H1 (cell line): ENCODE results near the gene PLP2. TPM values are rescaled to one million over a fixed set of nuclear protein-coding genes. Genes with fewer than 3 reads are reported as not detected.

ENCODE experiments used
- CTCF ChIA-PET: fragments of 300-600 bp; sonication (Branson Sonifier 250); formaldehyde crosslinking; loops from one replicate; lab custom pipeline; 2021; ENCODE audit not compliant: partially characterized antibody; lab: Charles Lee
- POLR2A ChIA-PET: fragments of 300-600 bp; sonication (Branson Sonifier 250); formaldehyde crosslinking; loops from one replicate; lab custom pipeline; 2021; ENCODE audit warnings: inconsistent platforms; ENCODE audit not compliant: partially characterized antibody; lab: Charles Lee
- DNase-seq, 2 experiments: peaks; one replicate each; pipeline versions ENCODE4 v3.0.0 to v3.0.0-alpha.2; 2010 to 2022; ENCODE audit warnings: low spot score in 2 of 2, low read depth in 1 of 2, mixed read lengths in 1 of 2
- FAIRE-seq: peaks from 2 replicates; lab custom pipeline; 2011; peaks lifted over from hg19 to GRCh38; lab: Jason Lieb, UNC
- H2AFZ ChIP-seq: 2 replicates; pipeline ENCODE4 v1.8.1; 2012; ENCODE audit warnings: low read length, inconsistent platforms
- H2AK5ac ChIP-seq: 2 replicates; pipeline ENCODE4 v1.6.1; 2013; ENCODE audit warnings: low read depth, low read length
- H2BK120ac ChIP-seq: replicated peaks from 2 replicates; pipeline ENCODE3; 2013; ENCODE audit warnings: low read depth, low read length, inconsistent platforms
- H2BK12ac ChIP-seq: 2 replicates; pipeline ENCODE4 v1.6.1; 2013; ENCODE audit warnings: low read depth, low read length
- H2BK15ac ChIP-seq: 2 replicates; pipeline ENCODE4 v1.6.1; 2013; ENCODE audit warnings: low read length
- H2BK20ac ChIP-seq: 2 replicates; pipeline ENCODE4 v1.6.1; 2013; ENCODE audit warnings: low read length
- H2BK5ac ChIP-seq: 2 replicates; pipeline ENCODE4 v1.6.1; 2013; ENCODE audit warnings: low read depth, low read length
- H3K14ac ChIP-seq: 2 replicates; pipeline ENCODE4 v1.6.1; 2013; ENCODE audit warnings: inconsistent platforms; ENCODE audit not compliant: insufficient read length
- H3K18ac ChIP-seq: 2 replicates; pipeline ENCODE4 v1.6.1; 2013; ENCODE audit warnings: low read length; ENCODE audit errors: extremely low read depth
- H3K23ac ChIP-seq: 2 replicates; pipeline ENCODE4 v1.6.1; 2013; ENCODE audit warnings: inconsistent platforms; ENCODE audit not compliant: insufficient read length
- H3K23me2 ChIP-seq: 2 replicates; pipeline ENCODE4 v1.6.1; 2013; ENCODE audit warnings: low read depth, low read length
- H3K27ac ChIP-seq: 2 replicates; pipeline ENCODE4 v1.6.1; 2011; ENCODE audit warnings: low read depth, low read length, inconsistent platforms
- H3K27me3 ChIP-seq, 4 experiments: replicated peaks in 1 of 4; 1 replicate in 1 of 4; 2 replicates in 3 of 4; pipeline versions ENCODE4 v1.6.1 to v1.8.1; 2011 to 2013; ENCODE audit warnings: low read length in 3 of 4, mild to moderate bottlenecking in 3 of 4, inconsistent platforms in 2 of 4, mixed read lengths in 2 of 4, moderate library complexity in 1 of 4; ENCODE audit not compliant: control insufficient read depth in 3 of 4, insufficient read depth in 3 of 4; ENCODE audit errors: extremely low read depth in 1 of 4
- H3K36me3 ChIP-seq, 4 experiments: 2 replicates each; pipeline versions ENCODE4 v1.6.1 to v1.8.1; 2011 to 2013; ENCODE audit warnings: mild to moderate bottlenecking in 4 of 4, low read length in 3 of 4, moderate library complexity in 2 of 4, control low read depth in 1 of 4, inconsistent platforms in 1 of 4; ENCODE audit not compliant: insufficient read depth in 4 of 4, control insufficient read depth in 2 of 4
- H3K4ac ChIP-seq: replicated peaks from 2 replicates; pipeline ENCODE3; 2013; ENCODE audit warnings: low read length, low read depth, mixed read lengths, inconsistent platforms; ENCODE audit not compliant: insufficient read length
- H3K4me1 ChIP-seq, 4 experiments: replicated peaks in 1 of 4; 1 replicate in 1 of 4; 2 replicates in 3 of 4; pipeline versions ENCODE4 v1.6.1 to v1.8.1; 2011 to 2013; ENCODE audit warnings: low read length in 3 of 4, inconsistent platforms in 2 of 4, mixed read lengths in 1 of 4; ENCODE audit not compliant: insufficient read depth in 4 of 4, control insufficient read depth in 3 of 4
- H3K4me2 ChIP-seq, 2 experiments: 2 replicates each; pipeline versions ENCODE4 v1.6.1 to v1.8.1; 2011 to 2013; ENCODE audit warnings: low read depth in 2 of 2, low read length in 2 of 2, control low read depth in 1 of 2, inconsistent platforms in 1 of 2, mild to moderate bottlenecking in 1 of 2; ENCODE audit not compliant: insufficient read depth in 1 of 2
- H3K4me3 ChIP-seq, 4 experiments: fragments of 200-600, 300-600 bp in 1 of 4; sonication (generic), shearing (Covaris generic), sonication (Bioruptor Twin) in 1 of 4; 2 replicates each; pipeline versions ENCODE4 v1.5.1 to v1.8.1; 2011 to 2016; ENCODE audit warnings: low read length in 4 of 4, low read depth in 3 of 4, control low read depth in 2 of 4, inconsistent platforms in 2 of 4, mild to moderate bottlenecking in 2 of 4, mixed read lengths in 1 of 4, moderate library complexity in 1 of 4; ENCODE audit not compliant: insufficient read depth in 2 of 4; ENCODE audit errors: extremely low read depth in 1 of 4
- H3K56ac ChIP-seq: replicated peaks from 2 replicates; pipeline ENCODE3; 2013; ENCODE audit warnings: low read depth, mild to moderate bottlenecking, mixed read lengths, low read length, inconsistent platforms; ENCODE audit not compliant: insufficient read length
- H3K79me1 ChIP-seq: 2 replicates; pipeline ENCODE4 v1.6.1; 2013; ENCODE audit warnings: low read depth, low read length, control low read depth
- H3K79me2 ChIP-seq, 2 experiments: 2 replicates each; pipeline versions ENCODE4 v1.6.1 to v1.8.1; 2012 to 2013; ENCODE audit warnings: low read length in 2 of 2, mild to moderate bottlenecking in 2 of 2, inconsistent platforms in 1 of 2; ENCODE audit not compliant: insufficient read depth in 2 of 2, control insufficient read depth in 1 of 2
- H3K9ac ChIP-seq, 4 experiments: replicated peaks in 1 of 4; 1 replicate in 1 of 4; 2 replicates in 3 of 4; pipeline versions ENCODE4 v1.6.1 to v1.8.1; 2011 to 2013; ENCODE audit warnings: low read depth in 3 of 4, low read length in 3 of 4, control low read depth in 2 of 4, mild to moderate bottlenecking in 2 of 4, moderate library complexity in 2 of 4, inconsistent platforms in 1 of 4; ENCODE audit errors: extremely low read depth in 1 of 4
- H3K9me3 ChIP-seq, 2 experiments: 2 replicates each; pipeline versions ENCODE4 v1.6.1 to v1.8.1; 2012 to 2013; ENCODE audit warnings: mild to moderate bottlenecking in 2 of 2, moderate library complexity in 2 of 2, control low read depth in 1 of 2, inconsistent platforms in 1 of 2, low read depth in 1 of 2, low read length in 1 of 2, mixed read lengths in 1 of 2; ENCODE audit not compliant: insufficient read depth in 2 of 2
- H4K20me1 ChIP-seq, 2 experiments: replicated peaks in 1 of 2; 2 replicates each; pipeline versions ENCODE3 to v1.8.1; 2011 to 2013; ENCODE audit warnings: inconsistent platforms in 2 of 2, low read length in 2 of 2, mild to moderate bottlenecking in 1 of 2; ENCODE audit not compliant: insufficient read depth in 2 of 2, control insufficient read depth in 1 of 2
- H4K5ac ChIP-seq: 2 replicates; pipeline ENCODE4 v1.6.1; 2013; ENCODE audit warnings: low read length, low read depth, mixed read lengths, inconsistent platforms; ENCODE audit not compliant: insufficient read length
- H4K8ac ChIP-seq: 2 replicates; pipeline ENCODE4 v1.8.0; 2013; ENCODE audit warnings: mild to moderate bottlenecking, moderate library complexity, low read length, inconsistent platforms; ENCODE audit not compliant: insufficient read depth; ENCODE audit errors: extremely low read depth
- H4K91ac ChIP-seq: replicated peaks from 2 replicates; pipeline ENCODE3; 2013; ENCODE audit warnings: low read length, mixed read lengths, inconsistent platforms; ENCODE audit not compliant: insufficient read length
- CHD1 ChIP-seq: IDR thresholded peaks from 2 replicates; pipeline ENCODE4 v1.6.1; 2012; ENCODE audit warnings: low read depth, low read length, improper control_type of control experiment
- CHD2 ChIP-seq: IDR thresholded peaks from 2 replicates; pipeline ENCODE4 v1.6.1; 2012; ENCODE audit warnings: low read length, improper control_type of control experiment
- FOSL1 ChIP-seq: IDR thresholded peaks from 2 replicates; pipeline ENCODE4 v1.6.1; 2011; ENCODE audit warnings: mild to moderate bottlenecking, low read depth, low read length, moderate library complexity; ENCODE audit not compliant: insufficient read depth
- HDAC2 ChIP-seq, 2 experiments: fragments of 300-600 bp in 1 of 2; sonication (generic) in 1 of 2; IDR thresholded peaks; 2 replicates each; pipeline ENCODE4 v1.6.1; 2011 to 2012; ENCODE audit warnings: low read depth in 2 of 2, low read length in 2 of 2, mild to moderate bottlenecking in 2 of 2, moderate library complexity in 2 of 2, borderline replicate concordance in 1 of 2, inconsistent platforms in 1 of 2
- KDM4A ChIP-seq: IDR thresholded peaks from one replicate; pipeline ENCODE4 v1.7.1; 2012; ENCODE audit warnings: low read depth, mild to moderate bottlenecking, moderate library complexity, low read length, inconsistent platforms; ENCODE audit not compliant: severe bottlenecking
- WGBS, 2 experiments: shearing (Covaris generic) in 1 of 2; methylation state at CpG; one replicate each; pipeline versions ENCODE4 v1.1.6 to v1.1.7; 2013 to 2015; ENCODE audit warnings: low lambda C conversion rate in 2 of 2, mixed read lengths in 2 of 2, inconsistent platforms in 1 of 2, low coverage in 1 of 2, missing lambda C conversion rate in 1 of 2; ENCODE audit not compliant: insufficient replicate concordance in 2 of 2, insufficient coverage in 1 of 2, insufficient read length in 1 of 2; ENCODE audit errors: extremely low coverage in 1 of 2, missing lambda C conversion rate in 1 of 2; 5-methylcytosine and 5-hydroxymethylcytosine counted together
- polyA plus RNA-seq, 7 experiments: library from polyadenylated mRNA; depleted of rRNA in 3 of 7; stranded (reverse) in 5 of 7; unstranded in 2 of 7; fragments of >200 nt in 5 of 7; fragments of 200-250 nt in 2 of 7; gene quantifications; 1 replicate in 5 of 7; 2 replicates in 1 of 7; 4 replicates in 1 of 7; pipeline versions ENCODE4 v1.2.1 to v1.2.3, GENCODE V29; 2011 to 2013; ENCODE audit warnings: missing spikeins in 2 of 7, mixed read lengths in 2 of 7
- total RNA-seq: library from RNA; stranded (reverse); fragmentation: NEBNext Ultra II Directional; extraction: Animal tissue kit (Norgen Biotek cat#: 25700); gene quantifications from 2 replicates; pipeline ENCODE4 v1.2.1, GENCODE V29; 2021
- TF ChIP-seq, protein P1 (sequence below): IDR thresholded peaks from 2 replicates; pipeline ENCODE4 v1.6.1; 2012; ENCODE audit warnings: inconsistent platforms

The PLP2 gene
- total and polyA plus RNA-seq, 2 of the 8 experiments (the other 6 are each of a cell fraction or from before 2014, with no cell fraction given): 10.3 to 23.4 TPM

DNA sequence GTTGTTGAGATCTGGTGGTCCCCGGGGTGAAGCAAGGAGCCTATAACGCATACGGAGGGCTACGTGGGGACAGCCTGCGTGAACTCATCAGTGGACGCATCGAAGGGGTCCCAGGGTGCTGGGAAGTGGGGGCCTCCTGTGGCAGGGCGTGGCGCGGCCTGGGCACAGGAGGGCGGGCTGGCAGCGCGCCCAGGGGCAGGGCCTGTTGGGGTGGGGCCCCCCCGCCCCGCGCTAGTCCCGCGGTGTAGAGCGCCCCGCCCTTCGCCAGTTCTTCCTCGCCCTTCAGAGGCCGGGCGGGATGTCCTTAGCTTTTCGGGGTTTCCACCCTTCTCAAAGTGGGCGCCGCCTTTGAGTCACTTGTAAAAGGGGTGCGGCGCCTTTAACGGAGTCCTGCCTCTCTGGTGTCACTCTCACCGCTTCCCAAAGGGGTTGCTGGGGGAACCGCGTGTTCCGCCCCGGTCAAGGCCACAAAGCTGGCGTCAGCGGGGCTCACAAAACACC, 632 bp downstream of the PLP2 start:
- no peak for TF ChIP-seq FOSL1
- TF ChIP-seq HDAC2 (IDR thresholded peaks at IDR 0.05; ENCODE audit: borderline replicate concordance in 1 of 2, low read depth in 2 of 2, low read length in 2 of 2): no peak
- TF ChIP-seq, protein P1, sequence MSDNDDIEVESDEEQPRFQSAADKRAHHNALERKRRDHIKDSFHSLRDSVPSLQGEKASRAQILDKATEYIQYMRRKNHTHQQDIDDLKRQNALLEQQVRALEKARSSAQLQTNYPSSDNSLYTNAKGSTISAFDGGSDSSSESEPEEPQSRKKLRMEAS: no peak
- peak; percentile 14 for TF ChIP-seq KDM4A
- TF ChIP-seq CHD1: no peak
- no peak for TF ChIP-seq CHD2
- TF ChIP-seq, all 59 proteins: peak for 1
- peak overlapping the region; percentile 42 to 66 (median 46) for H3K4me3 ChIP-seq
- H3K4ac ChIP-seq: no peak overlapping the region
- no peak overlapping the region for H2AK5ac ChIP-seq
- H2BK5ac ChIP-seq: no peak overlapping the region
- ChIA-PET CTCF (interaction anchor here (2.2 kb wide), 1 partner anchor 8 kb away, joined by 7 read pairs; no protein-coding TSS in a partner anchor), POLR2A (interaction anchor here (0.5 to 0.9 kb wide), 3 partner anchors 10 to 15 kb away, joined by 3 to 4 read pairs (median 3); no protein-coding TSS in a partner anchor)
- H4K91ac ChIP-seq: no peak overlapping the region
- peak in 1 of 2 experiments; percentile 51 for DNase-seq
- no peak overlapping the region; the same call in 1 of the 2 replicates for H2AFZ ChIP-seq
- H2BK20ac ChIP-seq: no peak overlapping the region
- 3% methylated on average over 33 of the region's 37 CpGs; no CpG with 5 or more reads in 1 of the 2 experiments for WGBS, 2 experiments
- H3K36me3 ChIP-seq: peaks cover 0 to 4% (median 0%) of the 10 kb centered on the region in 4 experiments; a peak in 3 of 8 replicates
- H2BK120ac ChIP-seq: no peak overlapping the region
- FAIRE-seq: no peak
- no peak overlapping the region for H3K56ac ChIP-seq
- H3K18ac ChIP-seq: no peak overlapping the region; the same call in 1 of the 2 replicates
- H3K9ac ChIP-seq: 0 out of 7 replicates have a peak overlapping the region, but pooled peaks of 1 of the 4 experiments have one; percentile 30
- H4K8ac ChIP-seq: no peak overlapping the region
- H2BK12ac ChIP-seq: no peak overlapping the region
- H3K79me2 ChIP-seq: no peaks in the 10 kb centered on the region
- no peak overlapping the region for H3K23ac ChIP-seq
- no peaks in the 10 kb centered on the region for H3K79me1 ChIP-seq
- H3K27me3 ChIP-seq: peaks cover 0 to 8% (median 5%) of the 10 kb centered on the region in 4 experiments; a peak in 5 of 7 replicates
- no peaks in the 10 kb centered on the region for H3K9me3 ChIP-seq
- H2BK15ac ChIP-seq: no peak overlapping the region
- H3K27ac ChIP-seq: no peak overlapping the region
- H3K14ac ChIP-seq: no peak overlapping the region
- H3K4me1 ChIP-seq: peaks cover 0 to 1% (median under 1%) of the 10 kb centered on the region in 4 experiments; a peak in 3 of 7 replicates
- no peak overlapping the region for H4K5ac ChIP-seq
- peaks cover 0 to 2% of the 10 kb centered on the region in 2 experiments for H4K20me1 ChIP-seq
- peak overlapping the region; percentile 71 to 82 for H3K4me2 ChIP-seq
- peaks cover 7% of the 10 kb centered on the region; the same call in 1 of the 2 replicates for H3K23me2 ChIP-seq
